H1 (cell line): ENCODE measurements around the gene WEE2. TPM values are rescaled to one million over a fixed set of nuclear protein-coding genes. Genes with fewer than 3 reads are reported as not detected.
A peak's percentile ranks its signal among the peaks of the same experiment; 100 is the strongest.

Source experiments
- CTCF ChIA-PET: fragments of 300-600 bp; sonication (Branson Sonifier 250); formaldehyde crosslinking; loops from one replicate; lab custom pipeline; 2021; ENCODE audit not compliant: partially characterized antibody; lab: Charles Lee
- POLR2A ChIA-PET: fragments of 300-600 bp; sonication (Branson Sonifier 250); formaldehyde crosslinking; loops from one replicate; lab custom pipeline; 2021; ENCODE audit warnings: inconsistent platforms; ENCODE audit not compliant: partially characterized antibody; lab: Charles Lee
- DNase-seq, 2 experiments: peaks; one replicate each; pipeline versions ENCODE4 v3.0.0 to v3.0.0-alpha.2; 2010 to 2022; ENCODE audit warnings: low spot score in 2 of 2, low read depth in 1 of 2, mixed read lengths in 1 of 2
- FAIRE-seq: peaks from 2 replicates; lab custom pipeline; 2011; peaks lifted over from hg19 to GRCh38; lab: Jason Lieb, UNC
- H2AFZ ChIP-seq: 2 replicates; pipeline ENCODE4 v1.8.1; 2012; ENCODE audit warnings: low read length, inconsistent platforms
- H2AK5ac ChIP-seq: 2 replicates; pipeline ENCODE4 v1.6.1; 2013; ENCODE audit warnings: low read depth, low read length
- H2BK120ac ChIP-seq: replicated peaks from 2 replicates; pipeline ENCODE3; 2013; ENCODE audit warnings: low read depth, low read length, inconsistent platforms
- H2BK12ac ChIP-seq: 2 replicates; pipeline ENCODE4 v1.6.1; 2013; ENCODE audit warnings: low read depth, low read length
- H2BK15ac ChIP-seq: 2 replicates; pipeline ENCODE4 v1.6.1; 2013; ENCODE audit warnings: low read length
- H2BK20ac ChIP-seq: 2 replicates; pipeline ENCODE4 v1.6.1; 2013; ENCODE audit warnings: low read length
- H2BK5ac ChIP-seq: 2 replicates; pipeline ENCODE4 v1.6.1; 2013; ENCODE audit warnings: low read depth, low read length
- H3K14ac ChIP-seq: 2 replicates; pipeline ENCODE4 v1.6.1; 2013; ENCODE audit warnings: inconsistent platforms; ENCODE audit not compliant: insufficient read length
- H3K18ac ChIP-seq: 2 replicates; pipeline ENCODE4 v1.6.1; 2013; ENCODE audit warnings: low read length; ENCODE audit errors: extremely low read depth
- H3K23ac ChIP-seq: 2 replicates; pipeline ENCODE4 v1.6.1; 2013; ENCODE audit warnings: inconsistent platforms; ENCODE audit not compliant: insufficient read length
- H3K23me2 ChIP-seq: 2 replicates; pipeline ENCODE4 v1.6.1; 2013; ENCODE audit warnings: low read depth, low read length
- H3K27ac ChIP-seq: 2 replicates; pipeline ENCODE4 v1.6.1; 2011; ENCODE audit warnings: low read depth, low read length, inconsistent platforms
- H3K27me3 ChIP-seq, 4 experiments: replicated peaks in 1 of 4; 1 replicate in 1 of 4; 2 replicates in 3 of 4; pipeline versions ENCODE4 v1.6.1 to v1.8.1; 2011 to 2013; ENCODE audit warnings: low read length in 3 of 4, mild to moderate bottlenecking in 3 of 4, inconsistent platforms in 2 of 4, mixed read lengths in 2 of 4, moderate library complexity in 1 of 4; ENCODE audit not compliant: control insufficient read depth in 3 of 4, insufficient read depth in 3 of 4; ENCODE audit errors: extremely low read depth in 1 of 4
- H3K36me3 ChIP-seq, 4 experiments: 2 replicates each; pipeline versions ENCODE4 v1.6.1 to v1.8.1; 2011 to 2013; ENCODE audit warnings: mild to moderate bottlenecking in 4 of 4, low read length in 3 of 4, moderate library complexity in 2 of 4, control low read depth in 1 of 4, inconsistent platforms in 1 of 4; ENCODE audit not compliant: insufficient read depth in 4 of 4, control insufficient read depth in 2 of 4
- H3K4ac ChIP-seq: replicated peaks from 2 replicates; pipeline ENCODE3; 2013; ENCODE audit warnings: low read length, low read depth, mixed read lengths, inconsistent platforms; ENCODE audit not compliant: insufficient read length
- H3K4me1 ChIP-seq, 4 experiments: replicated peaks in 1 of 4; 1 replicate in 1 of 4; 2 replicates in 3 of 4; pipeline versions ENCODE4 v1.6.1 to v1.8.1; 2011 to 2013; ENCODE audit warnings: low read length in 3 of 4, inconsistent platforms in 2 of 4, mixed read lengths in 1 of 4; ENCODE audit not compliant: insufficient read depth in 4 of 4, control insufficient read depth in 3 of 4
- H3K4me2 ChIP-seq, 2 experiments: 2 replicates each; pipeline versions ENCODE4 v1.6.1 to v1.8.1; 2011 to 2013; ENCODE audit warnings: low read depth in 2 of 2, low read length in 2 of 2, control low read depth in 1 of 2, inconsistent platforms in 1 of 2, mild to moderate bottlenecking in 1 of 2; ENCODE audit not compliant: insufficient read depth in 1 of 2
- H3K4me3 ChIP-seq, 4 experiments: fragments of 200-600, 300-600 bp in 1 of 4; sonication (generic), shearing (Covaris generic), sonication (Bioruptor Twin) in 1 of 4; 2 replicates each; pipeline versions ENCODE4 v1.5.1 to v1.8.1; 2011 to 2016; ENCODE audit warnings: low read length in 4 of 4, low read depth in 3 of 4, control low read depth in 2 of 4, inconsistent platforms in 2 of 4, mild to moderate bottlenecking in 2 of 4, mixed read lengths in 1 of 4, moderate library complexity in 1 of 4; ENCODE audit not compliant: insufficient read depth in 2 of 4; ENCODE audit errors: extremely low read depth in 1 of 4
- H3K56ac ChIP-seq: replicated peaks from 2 replicates; pipeline ENCODE3; 2013; ENCODE audit warnings: low read depth, mild to moderate bottlenecking, mixed read lengths, low read length, inconsistent platforms; ENCODE audit not compliant: insufficient read length
- H3K79me1 ChIP-seq: 2 replicates; pipeline ENCODE4 v1.6.1; 2013; ENCODE audit warnings: low read depth, low read length, control low read depth
- H3K79me2 ChIP-seq, 2 experiments: 2 replicates each; pipeline versions ENCODE4 v1.6.1 to v1.8.1; 2012 to 2013; ENCODE audit warnings: low read length in 2 of 2, mild to moderate bottlenecking in 2 of 2, inconsistent platforms in 1 of 2; ENCODE audit not compliant: insufficient read depth in 2 of 2, control insufficient read depth in 1 of 2
- H3K9ac ChIP-seq, 4 experiments: replicated peaks in 1 of 4; 1 replicate in 1 of 4; 2 replicates in 3 of 4; pipeline versions ENCODE4 v1.6.1 to v1.8.1; 2011 to 2013; ENCODE audit warnings: low read depth in 3 of 4, low read length in 3 of 4, control low read depth in 2 of 4, mild to moderate bottlenecking in 2 of 4, moderate library complexity in 2 of 4, inconsistent platforms in 1 of 4; ENCODE audit errors: extremely low read depth in 1 of 4
- H3K9me3 ChIP-seq, 2 experiments: 2 replicates each; pipeline versions ENCODE4 v1.6.1 to v1.8.1; 2012 to 2013; ENCODE audit warnings: mild to moderate bottlenecking in 2 of 2, moderate library complexity in 2 of 2, control low read depth in 1 of 2, inconsistent platforms in 1 of 2, low read depth in 1 of 2, low read length in 1 of 2, mixed read lengths in 1 of 2; ENCODE audit not compliant: insufficient read depth in 2 of 2
- H4K20me1 ChIP-seq, 2 experiments: replicated peaks in 1 of 2; 2 replicates each; pipeline versions ENCODE3 to v1.8.1; 2011 to 2013; ENCODE audit warnings: inconsistent platforms in 2 of 2, low read length in 2 of 2, mild to moderate bottlenecking in 1 of 2; ENCODE audit not compliant: insufficient read depth in 2 of 2, control insufficient read depth in 1 of 2
- H4K5ac ChIP-seq: 2 replicates; pipeline ENCODE4 v1.6.1; 2013; ENCODE audit warnings: low read length, low read depth, mixed read lengths, inconsistent platforms; ENCODE audit not compliant: insufficient read length
- H4K8ac ChIP-seq: 2 replicates; pipeline ENCODE4 v1.8.0; 2013; ENCODE audit warnings: mild to moderate bottlenecking, moderate library complexity, low read length, inconsistent platforms; ENCODE audit not compliant: insufficient read depth; ENCODE audit errors: extremely low read depth
- H4K91ac ChIP-seq: replicated peaks from 2 replicates; pipeline ENCODE3; 2013; ENCODE audit warnings: low read length, mixed read lengths, inconsistent platforms; ENCODE audit not compliant: insufficient read length
- ATF2 ChIP-seq: IDR thresholded peaks from 2 replicates; pipeline ENCODE4 v1.6.1; 2012; ENCODE audit warnings: low read length, inconsistent platforms
- CHD1 ChIP-seq: IDR thresholded peaks from 2 replicates; pipeline ENCODE4 v1.6.1; 2012; ENCODE audit warnings: low read depth, low read length, improper control_type of control experiment
- CTBP2 ChIP-seq: IDR thresholded peaks from 2 replicates; pipeline ENCODE4 v1.7.0; 2011; ENCODE audit warnings: borderline replicate concordance, mild to moderate bottlenecking, moderate library complexity, mixed read lengths, low read length; ENCODE audit not compliant: insufficient read depth, insufficient read length
- GTF2F1 ChIP-seq: IDR thresholded peaks from 2 replicates; pipeline ENCODE4 v1.6.1; 2012; ENCODE audit warnings: low read depth, low read length, improper control_type of control experiment, borderline replicate concordance
- KDM4A ChIP-seq: IDR thresholded peaks from one replicate; pipeline ENCODE4 v1.7.1; 2012; ENCODE audit warnings: low read depth, mild to moderate bottlenecking, moderate library complexity, low read length, inconsistent platforms; ENCODE audit not compliant: severe bottlenecking
- NANOG ChIP-seq: IDR thresholded peaks from 2 replicates; pipeline ENCODE4 v1.6.1; 2011; ENCODE audit warnings: low read length, low read depth, mild to moderate bottlenecking, inconsistent platforms; ENCODE audit not compliant: insufficient read depth, poor library complexity, severe bottlenecking
- RFX5 ChIP-seq: IDR thresholded peaks from 2 replicates; pipeline ENCODE4 v1.6.1; 2011; ENCODE audit warnings: low read depth, low read length, improper control_type of control experiment, borderline replicate concordance
- SP1 ChIP-seq: IDR thresholded peaks from 2 replicates; pipeline ENCODE4 v1.6.1; 2011; ENCODE audit warnings: low read depth, low read length
- SP4 ChIP-seq: IDR thresholded peaks from 2 replicates; pipeline ENCODE4 v1.6.1; 2012; ENCODE audit warnings: low read length, inconsistent platforms
- SRF ChIP-seq: IDR thresholded peaks from 2 replicates; pipeline ENCODE4 v1.6.1; 2011; ENCODE audit warnings: mild to moderate bottlenecking, low read depth, low read length, moderate library complexity
- TCF12 ChIP-seq: IDR thresholded peaks from 2 replicates; pipeline ENCODE4 v1.6.1; 2011; ENCODE audit warnings: low read depth, mild to moderate bottlenecking, low read length
- WGBS, 2 experiments: shearing (Covaris generic) in 1 of 2; methylation state at CpG; one replicate each; pipeline versions ENCODE4 v1.1.6 to v1.1.7; 2013 to 2015; ENCODE audit warnings: low lambda C conversion rate in 2 of 2, mixed read lengths in 2 of 2, inconsistent platforms in 1 of 2, low coverage in 1 of 2, missing lambda C conversion rate in 1 of 2; ENCODE audit not compliant: insufficient replicate concordance in 2 of 2, insufficient coverage in 1 of 2, insufficient read length in 1 of 2; ENCODE audit errors: extremely low coverage in 1 of 2, missing lambda C conversion rate in 1 of 2; 5-methylcytosine and 5-hydroxymethylcytosine counted together
- polyA plus RNA-seq, 7 experiments: library from polyadenylated mRNA; depleted of rRNA in 3 of 7; stranded (reverse) in 5 of 7; unstranded in 2 of 7; fragments of >200 nt in 5 of 7; fragments of 200-250 nt in 2 of 7; gene quantifications; 1 replicate in 5 of 7; 2 replicates in 1 of 7; 4 replicates in 1 of 7; pipeline versions ENCODE4 v1.2.1 to v1.2.3, GENCODE V29; 2011 to 2013; ENCODE audit warnings: missing spikeins in 2 of 7, mixed read lengths in 2 of 7
- total RNA-seq: library from RNA; stranded (reverse); fragmentation: NEBNext Ultra II Directional; extraction: Animal tissue kit (Norgen Biotek cat#: 25700); gene quantifications from 2 replicates; pipeline ENCODE4 v1.2.1, GENCODE V29; 2021

WEE2 gene
- total and polyA plus RNA-seq, 2 of the 8 experiments (the other 6 are each of a cell fraction or from before 2014, with no cell fraction given): 0.02 TPM; not detected in 1

- Histone ChIP-seq H4K20me1 (peaks cover 0 to 4% of the 10 kb centered on the region in 2 experiments), H3K4ac (no peak overlapping the region), H2BK20ac (no peak overlapping the region), H3K79me1 (peaks cover 2% of the 10 kb centered on the region; the same call in 1 of the 2 replicates), H4K8ac (no peak overlapping the region), H3K56ac (no peak overlapping the region), H3K14ac (no peak overlapping the region), H3K79me2 (peaks cover 0 to 73% of the 10 kb centered on the region in 2 experiments; a peak in 2 of 4 replicates), H3K23ac (no peak overlapping the region), H2BK15ac (no peak overlapping the region), H2AK5ac (no peak overlapping the region), H3K27me3 (no peaks in the 10 kb centered on the region), H3K36me3 (no peaks in the 10 kb centered on the region; a peak in 1 of 8 replicates), H2BK12ac (no peak overlapping the region; the same call in 1 of the 2 replicates), H3K4me3 (no peak overlapping the region), H3K9me3 (no peaks in the 10 kb centered on the region), H4K91ac (no peak overlapping the region), H3K27ac (no peak overlapping the region), H3K9ac (no peak overlapping the region), H3K4me2 (peak overlapping the region in 1 of 2 experiments; percentile 37; a peak in 1 of 4 replicates), H4K5ac (no peak overlapping the region), H2AFZ (no peak overlapping the region), H3K4me1 (peaks cover 0 to 16% (median 11%) of the 10 kb centered on the region in 4 experiments; a peak in 6 of 7 replicates), H2BK5ac (no peak overlapping the region), H2BK120ac (no peak overlapping the region), H3K23me2 (peaks cover 3% of the 10 kb centered on the region; the same call in 1 of the 2 replicates), H3K18ac (no peak overlapping the region)
- no peak for DNase-seq
- ChIA-PET POLR2A (interaction anchor here (1.4 kb wide), 1 partner anchor 18 kb away, joined by 4 read pairs; no protein-coding TSS in a partner anchor), CTCF (interaction anchor here (1.4 kb wide), 1 partner anchor 11 kb away, joined by 6 read pairs; no protein-coding TSS in a partner anchor)
- no peak for FAIRE-seq
- 80% methylated on average over 10 of the region's 10 CpGs; no CpG with 5 or more reads in 1 of the 2 experiments for WGBS, 2 experiments
- TF ChIP-seq SP1 (no peak), KDM4A (no peak), CTBP2 (no peak), GTF2F1 (no peak), SRF (no peak), ATF2 (no peak), NANOG (no peak), TCF12 (no peak), CHD1 (no peak), RFX5 (no peak), SP4 (no peak)
Measured at GRCh38 chr7:141697211-141697871, 10.8 kb upstream of the WEE2 start.
